Endothelial cell of umbilical vein (primary cell): Measurements from ENCODE around the gene HNRNPL.

Experiments
- CTCF ChIP-seq, 2 donors: IDR thresholded peaks; 1 replicate in 1 of 2; 2 replicates in 1 of 2; pipeline ENCODE4 v1.5.1; 2011; ENCODE audit warnings: low read length in 2 of 2, mild to moderate bottlenecking in 2 of 2, moderate library complexity in 2 of 2, control low read depth in 1 of 2, inconsistent platforms in 1 of 2, low read depth in 1 of 2; ENCODE audit not compliant: insufficient read depth in 1 of 2; ENCODE audit errors: extremely low read depth in 1 of 2
- EZH2 ChIP-seq: IDR thresholded peaks from 2 replicates; pipeline ENCODE4 v1.6.1; 2012; ENCODE audit warnings: borderline replicate concordance, low read depth, mild to moderate bottlenecking, moderate library complexity, low read length, inconsistent platforms; ENCODE audit not compliant: severe bottlenecking
- MAX ChIP-seq: IDR thresholded peaks from 2 replicates; pipeline ENCODE4 v1.6.1; 2011; ENCODE audit not compliant: insufficient read depth, insufficient read length
- POLR2A ChIP-seq: IDR thresholded peaks from 2 replicates; pipeline ENCODE4 v1.6.1; 2012; ENCODE audit warnings: low read depth, mild to moderate bottlenecking, control low read depth, low read length
- POLR2AphosphoS5 ChIP-seq: IDR thresholded peaks from 2 replicates; pipeline ENCODE4 v1.6.1; 2012; ENCODE audit warnings: low read depth, mild to moderate bottlenecking, control low read depth, low read length, moderate library complexity; ENCODE audit not compliant: insufficient read depth

GRCh38 chr19:38892841-38893240 is 43.1 kb upstream of the HNRNPL start:
- TF ChIP-seq POLR2AphosphoS5 (no peak), CTCF (IDR thresholded peaks at IDR 0.05; ENCODE audit: extremely low read depth in 1 of 2, insufficient read depth in 1 of 2, low read depth in 1 of 2, low read length in 2 of 2) (no peak), POLR2A (no peak), MAX (no peak), EZH2 (no peak)
